ENCODE measurements around the gene GABRD.

GRCh38 chr1:2073382-2074230 is 54.5 kb downstream of the GABRD start:
- no peak for TF ChIP-seq CTCF (IDR thresholded peaks at IDR 0.05 in 8 of 11, conservative IDR thresholded peaks at IDR 0.05 in 3 of 11)
- TF ChIP-seq POLR2AphosphoS5 (IDR thresholded peaks at IDR 0.05), result no peak
